Suppressor macrophage treated with lipopolysaccharide for 4 hours (primary cell): ENCODE measurements around the gene CASP3.
"Not testable (repeated sequence)": the region's sequence is repeated elsewhere in the genome, so short reads cannot be mapped to it uniquely, and the experiment has no call there.

Experiments used
- DNase-seq: peaks from one replicate; pipeline ENCODE4 v3.0.0-alpha.2; 2020

The CASP3 gene

DNA sequence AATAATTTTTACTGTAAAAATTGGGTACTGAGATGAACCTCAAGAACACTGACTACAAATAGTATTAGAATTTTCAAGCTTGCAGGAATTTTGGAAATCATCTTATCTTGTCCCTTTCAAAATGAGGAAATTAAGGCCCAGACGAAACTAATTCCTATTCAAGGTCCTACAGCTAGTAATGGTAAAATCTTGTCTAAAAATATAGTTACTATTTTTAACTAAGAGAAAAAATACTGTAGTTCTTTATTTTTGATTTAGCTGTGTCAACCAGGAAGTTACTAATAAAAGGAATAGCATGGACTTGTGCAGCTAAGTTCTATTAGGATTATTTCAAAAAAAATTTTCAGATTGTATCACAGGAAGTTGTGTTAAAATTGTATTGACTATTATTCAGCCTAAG is 13.0 kb upstream of the CASP3 start:
- DNase-seq = no peak

DNA sequence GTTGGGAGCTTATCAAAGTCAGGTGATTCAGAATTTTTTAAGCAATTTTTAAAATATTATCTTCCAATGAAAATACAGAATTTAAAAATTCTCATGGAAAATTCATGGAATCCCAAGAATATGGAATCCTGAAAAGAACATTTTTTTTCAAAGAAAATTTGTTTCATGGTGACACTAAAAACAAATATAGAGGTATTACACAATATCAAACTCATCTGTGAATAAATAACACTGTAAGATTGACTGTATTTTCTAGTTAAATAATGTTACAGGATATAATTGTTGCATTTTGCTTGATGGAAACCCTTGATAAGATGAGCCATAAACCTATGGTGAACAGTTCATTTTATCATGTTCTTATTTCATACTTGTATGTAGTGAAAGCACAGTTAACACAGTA is 11.7 kb upstream of the CASP3 start:
- no peak for DNase-seq

DNA sequence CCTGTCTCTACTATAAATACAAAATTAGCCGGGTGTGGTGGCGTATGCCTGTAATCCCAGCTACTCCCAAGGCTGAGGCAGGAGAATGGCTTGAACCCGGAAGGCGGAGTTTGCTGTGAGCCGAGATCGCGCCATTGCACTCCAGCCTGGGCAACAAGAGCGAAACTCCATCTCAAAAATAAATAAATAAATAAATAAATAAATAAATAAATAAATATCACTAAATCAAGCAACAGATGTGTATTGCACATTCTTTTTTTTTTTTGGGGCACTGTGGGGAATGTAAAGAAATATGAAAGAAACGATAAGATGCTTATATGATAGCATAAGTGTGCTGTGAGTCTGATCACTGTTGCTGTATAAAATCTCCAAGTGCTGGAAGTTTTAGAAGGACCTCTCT is 8.6 kb upstream of the CASP3 start:
- not testable (repeated sequence) for DNase-seq

DNA sequence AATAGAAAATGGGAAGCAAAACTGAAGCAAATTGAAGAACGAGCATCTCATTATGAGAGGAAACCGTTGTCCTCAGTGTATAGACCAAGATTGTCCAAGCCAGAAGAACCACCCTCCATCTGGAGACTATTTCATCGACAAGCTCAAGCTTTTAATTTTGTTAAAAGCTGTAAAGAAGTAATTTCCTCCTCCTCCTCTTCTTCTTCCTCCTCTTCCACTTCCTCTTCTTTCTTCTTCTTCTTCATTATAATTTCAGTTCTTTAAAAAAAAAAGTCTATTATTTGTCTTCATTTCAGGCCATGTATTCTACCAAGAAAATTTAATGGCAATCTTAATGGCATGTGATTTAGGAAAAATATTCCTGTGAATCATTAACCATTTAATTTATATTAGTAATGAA is 7.9 kb upstream of the CASP3 start:
- no peak for DNase-seq

DNA sequence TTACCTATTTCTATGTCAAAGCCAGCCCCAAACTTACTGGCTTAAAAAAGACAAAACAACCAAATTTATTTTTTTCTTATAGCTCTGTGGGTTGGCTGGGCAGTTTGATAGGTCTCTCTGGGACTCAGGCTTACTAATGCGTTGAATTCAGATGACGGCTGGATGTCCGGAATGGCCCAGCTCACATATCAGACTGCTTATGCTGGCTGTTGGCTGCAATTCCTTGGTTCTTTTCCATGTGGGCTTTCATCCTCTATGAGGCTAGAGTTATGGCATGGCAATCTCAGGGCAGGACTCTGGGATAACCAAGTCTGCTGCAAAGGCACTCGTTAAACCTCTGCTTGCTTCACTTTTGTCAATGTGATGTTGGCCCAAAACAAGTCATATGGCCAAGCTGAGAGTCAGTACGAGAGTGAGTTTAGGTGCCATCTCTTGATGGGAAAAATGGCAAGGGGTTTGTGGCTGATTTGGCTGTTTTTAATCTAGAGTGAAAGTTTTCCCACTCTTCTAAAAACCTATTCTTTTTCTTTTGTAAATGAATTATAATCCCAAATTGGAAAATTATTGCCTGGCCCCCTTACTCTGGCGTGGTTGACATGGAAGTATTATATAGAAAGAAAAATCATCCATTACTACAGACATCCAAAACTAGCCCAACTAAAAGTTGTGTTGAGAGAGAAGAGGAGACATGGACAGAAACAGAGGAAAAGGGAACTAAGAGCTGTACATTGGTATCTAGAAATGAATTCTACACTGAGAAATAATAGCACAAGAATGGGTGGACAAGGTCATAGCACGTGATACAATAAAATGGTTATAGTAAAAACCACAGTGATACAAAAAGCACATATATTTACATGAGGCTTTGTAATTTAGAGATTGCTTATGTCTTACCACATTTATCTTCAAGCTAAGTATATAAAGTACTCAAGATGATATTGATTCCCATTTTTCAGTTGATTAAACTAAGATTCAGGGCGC is 6.9 kb upstream of the CASP3 start:
- DNase-seq = no peak

DNA sequence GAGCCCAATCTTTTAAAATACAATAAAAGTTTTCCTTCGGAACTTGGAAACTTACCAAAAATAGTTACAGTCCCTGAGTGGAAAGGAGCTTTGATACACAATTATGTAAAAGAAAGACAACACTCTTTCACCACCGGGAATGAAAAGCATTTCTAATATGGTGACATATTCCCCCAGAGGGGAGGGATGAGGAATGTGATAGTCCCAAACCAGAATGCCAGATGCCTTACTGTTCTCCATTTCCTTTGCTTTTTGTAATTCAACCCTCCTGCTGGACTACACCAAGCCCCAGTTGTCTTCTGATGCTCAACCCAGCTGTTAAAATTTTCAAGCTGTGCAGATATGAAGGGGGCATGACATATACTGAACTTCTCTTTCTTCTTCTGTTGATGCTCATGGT is 4.4 kb upstream of the CASP3 start:
- no peak for DNase-seq

DNA sequence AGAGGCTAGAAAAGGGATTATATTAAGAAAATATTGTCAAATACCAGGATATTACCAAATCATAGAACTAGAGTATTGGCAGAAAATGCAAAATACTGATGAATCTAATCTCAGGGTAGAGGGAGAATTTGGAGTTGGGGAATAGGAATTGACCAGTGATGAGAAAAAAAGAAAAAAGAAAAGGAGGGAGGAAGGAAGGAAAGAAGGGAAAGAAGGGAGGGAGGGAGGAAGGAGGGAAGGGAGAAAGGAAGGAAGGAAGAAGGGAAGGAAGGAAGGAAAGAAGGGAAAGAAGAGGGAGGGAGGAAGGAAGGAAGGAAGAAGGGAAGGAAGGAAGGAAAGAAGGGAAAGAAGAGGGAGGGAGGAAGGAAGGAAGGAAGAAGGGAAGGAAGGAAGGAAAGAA is 3.4 kb upstream of the CASP3 start:
- DNase-seq = not testable (repeated sequence)

DNA sequence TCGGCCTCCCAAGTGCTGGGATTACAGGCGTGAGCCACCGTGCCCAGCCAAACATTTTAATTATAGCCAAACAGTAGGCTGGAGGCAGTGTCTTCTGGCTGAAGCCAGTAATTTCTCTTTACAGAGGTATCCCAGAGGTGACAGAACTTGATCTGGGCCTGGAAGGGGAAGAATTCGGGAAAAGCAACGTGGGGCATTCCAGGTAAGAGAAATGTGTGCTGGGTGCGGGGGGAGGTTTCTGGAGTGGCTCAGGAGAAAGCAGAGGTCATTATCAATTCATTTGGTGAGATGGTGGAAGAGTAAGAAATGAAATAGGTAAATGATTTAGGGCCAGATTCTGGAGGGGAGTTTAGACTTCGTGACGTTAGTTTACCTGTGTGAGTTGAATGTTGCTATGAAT is 2.7 kb upstream of the CASP3 start:
- no peak for DNase-seq

DNA sequence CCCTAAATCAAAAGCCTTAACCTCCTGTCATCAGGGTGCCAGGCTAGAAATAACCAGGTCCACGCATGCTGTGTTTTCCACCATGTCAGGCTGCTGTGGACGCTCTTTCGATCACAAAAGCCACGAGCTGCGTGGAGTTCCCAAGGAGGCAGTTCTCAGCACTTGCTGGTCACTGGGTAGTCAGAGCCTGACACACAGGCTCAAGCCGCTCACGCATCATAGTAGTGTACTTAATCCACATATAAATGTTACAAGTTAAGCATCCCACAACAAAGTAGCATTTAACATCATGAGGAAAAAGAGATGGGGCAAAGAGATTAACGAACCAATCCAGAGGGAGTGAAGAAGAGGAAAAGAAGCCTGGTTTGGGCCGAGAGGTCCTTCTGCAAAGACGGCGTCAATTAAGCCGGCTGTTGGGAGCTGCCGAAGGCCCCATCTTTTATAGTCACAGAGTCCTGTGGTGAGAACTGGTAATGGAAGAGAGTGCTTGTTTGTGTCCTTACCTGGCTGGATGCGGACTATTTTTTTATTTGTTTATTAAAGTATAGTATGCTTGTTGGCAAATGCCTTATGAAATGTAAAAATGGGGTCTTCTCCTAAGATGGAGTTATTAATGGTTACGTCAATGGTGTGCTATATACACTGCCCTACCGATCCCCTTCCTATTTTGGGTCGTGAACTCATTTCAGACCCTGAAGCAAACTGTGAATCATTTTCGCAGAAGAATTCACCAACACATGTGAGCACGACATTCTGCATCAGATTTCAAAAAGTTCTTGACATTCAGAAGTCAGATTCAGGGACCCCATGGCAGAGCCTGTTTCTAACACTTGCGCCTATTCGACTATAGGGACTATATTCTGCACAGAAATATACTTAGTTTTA is 966 bp upstream of the CASP3 start:
- DNase-seq = peak; percentile 66

DNA sequence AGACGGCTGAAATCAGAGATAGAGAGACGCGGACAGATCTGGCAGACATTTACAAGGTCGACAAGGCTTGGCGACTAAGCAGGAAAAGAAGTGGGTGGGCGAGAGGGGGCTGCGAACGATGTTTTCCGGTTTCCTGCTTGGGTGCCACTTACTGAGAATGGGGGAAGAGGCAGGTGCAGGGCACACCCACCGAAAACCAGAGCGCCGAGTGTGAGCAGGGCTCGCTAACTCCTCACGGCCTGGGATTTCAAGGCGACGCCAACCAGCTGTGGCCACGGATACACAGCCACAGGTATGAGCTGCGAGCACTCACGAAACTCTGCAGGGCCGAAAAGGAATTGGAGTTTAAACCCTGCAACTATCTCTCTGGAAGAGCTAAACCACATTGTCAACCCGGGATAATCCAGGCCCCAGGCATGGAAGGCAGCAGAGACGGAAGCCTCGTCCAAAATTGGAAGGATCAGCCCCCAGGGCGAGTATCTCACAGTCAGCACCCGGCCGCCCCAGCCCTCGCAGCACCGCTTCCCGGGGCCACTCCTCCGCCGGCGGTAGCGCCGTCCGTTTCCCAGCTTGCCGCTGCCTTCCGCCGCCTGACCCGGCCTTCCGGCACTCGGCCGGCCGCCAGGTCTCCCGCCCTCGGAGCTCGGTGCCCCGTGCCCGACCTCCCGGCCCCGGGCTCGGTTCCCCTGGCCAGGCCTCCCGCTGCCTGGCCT is 778 bp downstream of the CASP3 start:
- DNase-seq = peak; percentile 55

DNA sequence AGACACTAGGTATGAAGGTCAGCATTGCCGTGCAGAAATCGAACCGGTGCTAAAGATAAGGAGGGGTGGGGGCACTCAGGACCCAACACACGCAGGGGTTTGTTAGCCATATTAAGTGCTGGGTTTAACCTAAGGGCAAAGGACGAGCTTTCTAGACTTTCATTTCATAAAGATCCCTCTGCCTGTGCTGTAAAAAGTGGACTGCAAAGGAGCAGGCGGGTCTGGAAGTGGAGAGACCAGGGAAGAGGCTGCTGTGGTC is 1.3 kb downstream of the CASP3 start:
- no peak for DNase-seq

DNA sequence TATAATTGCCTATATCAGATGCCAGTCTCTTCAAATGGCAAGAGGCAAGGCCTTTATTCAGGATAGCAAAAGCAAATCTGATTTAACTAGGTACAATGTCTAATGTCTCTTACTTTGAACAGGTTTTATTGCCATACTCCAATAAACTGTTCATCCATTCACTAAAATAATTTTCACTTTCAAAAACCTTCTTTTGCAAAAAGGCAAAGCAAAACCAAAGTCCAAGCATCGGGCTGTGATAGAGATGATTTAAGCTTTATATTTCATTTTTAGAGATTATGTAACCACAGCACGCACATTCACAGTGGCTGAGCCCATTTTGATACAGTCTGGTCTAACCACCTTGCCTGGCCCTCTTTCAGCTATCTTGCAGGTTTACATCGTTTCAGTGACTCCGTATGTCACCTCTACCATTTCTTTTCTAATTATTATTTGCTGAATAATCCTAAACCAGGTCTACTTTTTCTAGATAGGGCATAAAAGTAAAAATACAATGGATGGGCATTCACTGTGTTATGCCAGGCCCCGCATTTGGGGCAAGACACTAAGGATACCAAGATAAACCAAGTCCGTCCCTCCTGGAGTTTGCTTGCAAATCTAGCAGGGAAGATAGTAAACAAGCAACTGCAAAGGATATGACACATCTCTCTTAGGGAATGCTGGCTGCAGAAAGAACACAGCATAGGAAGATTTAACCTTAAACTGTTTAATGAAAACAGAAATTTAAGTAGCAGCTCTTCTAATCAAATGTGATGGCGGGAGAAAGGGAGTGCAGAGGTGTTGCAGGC is 1.8 kb downstream of the CASP3 start:
- DNase-seq = no peak

DNA sequence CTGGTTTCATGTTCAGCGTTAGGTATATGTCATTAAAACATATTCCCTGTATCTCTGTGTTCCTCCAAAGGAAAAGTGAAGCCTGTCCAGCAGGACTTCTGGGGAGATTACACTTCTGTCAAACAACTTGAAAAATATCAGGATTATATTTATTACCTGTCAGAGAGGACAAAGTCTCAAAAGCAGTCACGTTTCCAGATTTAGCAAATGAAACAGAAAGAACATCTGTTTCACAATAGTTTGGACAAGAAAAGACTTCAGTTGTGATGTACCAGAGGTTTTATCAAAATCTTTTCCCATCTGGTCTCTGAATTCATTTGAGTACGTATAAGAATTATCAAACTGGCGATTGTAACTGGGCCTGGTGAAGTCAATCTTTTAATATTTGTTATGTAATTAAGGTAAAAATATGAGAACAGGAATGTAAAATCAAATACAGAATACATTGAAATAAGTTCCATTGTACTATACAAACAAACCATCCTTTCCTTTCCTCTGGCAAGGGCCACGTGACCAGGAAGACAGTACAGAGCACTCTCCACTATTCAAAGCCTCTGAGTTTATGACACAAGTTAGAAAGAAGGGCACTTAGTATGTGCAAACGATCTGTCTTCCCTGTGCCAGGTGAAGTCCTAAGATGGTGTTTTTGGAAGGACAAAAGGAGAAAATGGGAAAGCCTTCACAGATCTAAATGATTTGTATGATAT is 3.2 kb downstream of the CASP3 start:
- no peak for DNase-seq

DNA sequence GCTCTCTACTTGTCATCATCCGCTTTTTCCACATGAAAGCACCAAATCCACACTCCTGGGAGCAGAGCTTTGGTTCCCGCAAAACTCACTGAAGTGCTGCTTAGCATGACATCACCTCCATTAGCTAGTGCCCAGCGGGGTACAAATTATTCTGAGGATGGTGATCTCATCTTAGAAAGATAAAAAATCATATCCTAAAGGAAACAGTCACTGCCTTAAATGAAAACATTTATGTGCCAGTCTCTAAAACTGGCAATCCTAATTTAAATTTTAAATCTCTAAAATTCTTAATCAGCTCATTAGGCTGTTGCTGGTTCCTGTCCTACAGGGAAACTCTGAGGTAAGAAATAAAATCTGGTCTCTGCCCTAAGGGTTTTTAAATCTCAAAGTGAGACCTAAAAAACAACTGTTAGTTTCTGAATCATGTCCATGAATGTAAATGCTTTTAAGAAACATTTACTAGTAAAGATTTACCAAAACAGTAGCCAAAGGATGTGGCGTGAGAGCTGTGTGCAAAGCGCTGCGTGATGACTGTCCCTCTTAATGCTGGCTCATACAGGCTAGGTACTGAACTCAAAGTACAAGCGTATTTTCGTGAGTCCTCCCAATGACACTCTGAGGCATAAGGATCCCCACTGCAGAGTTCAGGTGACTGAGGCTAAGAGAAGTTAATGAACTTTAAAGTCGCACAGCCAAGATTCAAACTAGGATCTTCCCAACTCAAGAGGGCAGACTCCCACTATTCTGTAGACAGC is 4.5 kb downstream of the CASP3 start:
- DNase-seq = no peak

DNA sequence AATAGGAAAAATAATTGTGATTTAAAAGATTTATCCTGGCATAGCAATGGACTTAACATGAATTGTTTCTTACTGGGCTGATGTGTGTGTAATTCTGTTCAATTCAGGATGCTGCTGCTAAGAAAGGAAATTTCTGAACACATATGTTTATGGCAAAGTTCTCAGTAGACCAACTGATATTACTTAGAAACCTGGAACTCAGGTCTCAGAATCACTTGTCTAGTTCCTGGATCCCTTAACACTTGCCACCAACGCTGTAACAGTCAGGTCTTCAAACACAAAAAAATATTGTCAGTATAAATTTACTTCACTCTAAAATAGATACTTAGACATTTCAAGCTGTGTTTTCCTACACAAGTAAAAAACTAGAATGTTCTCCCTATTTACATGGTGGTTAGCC is 5.5 kb downstream of the CASP3 start:
- no peak for DNase-seq

DNA sequence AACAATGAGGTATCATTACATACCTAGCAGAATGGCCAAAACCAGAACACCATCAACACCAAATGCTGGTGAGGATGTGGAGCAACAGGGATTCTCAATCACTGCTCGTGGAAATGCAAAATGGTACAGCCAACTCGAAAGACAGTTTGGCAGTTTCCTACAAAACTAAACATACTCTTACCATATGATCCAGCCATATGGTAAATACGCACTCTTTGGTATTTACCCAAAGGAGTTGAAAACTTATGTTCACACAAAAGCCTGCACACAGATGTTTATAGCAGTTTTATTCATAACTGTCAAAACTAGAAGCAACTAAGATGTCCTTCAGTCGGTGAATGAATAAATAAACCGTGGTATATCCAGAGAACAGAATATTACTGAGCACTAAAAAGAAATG is 7.8 kb downstream of the CASP3 start:
- DNase-seq = no peak

DNA sequence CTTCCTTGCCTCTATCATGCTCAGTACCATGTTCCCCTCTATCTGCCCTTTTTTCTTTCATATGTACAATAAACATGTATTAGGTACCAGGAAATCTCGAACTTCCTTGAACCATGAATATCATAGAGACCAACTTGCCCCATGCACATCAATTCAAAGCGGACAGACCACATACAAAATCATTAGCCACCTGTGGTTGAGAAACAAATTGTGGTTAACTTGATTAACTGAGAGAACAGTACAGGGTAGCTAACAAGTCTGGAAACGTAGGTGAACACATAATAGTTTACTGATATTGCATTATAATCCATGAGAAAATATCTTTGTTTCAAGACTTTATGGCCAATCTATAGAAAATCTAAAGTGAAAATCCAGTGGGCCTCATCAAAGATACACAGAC is 8.2 kb downstream of the CASP3 start:
- DNase-seq = no peak

DNA sequence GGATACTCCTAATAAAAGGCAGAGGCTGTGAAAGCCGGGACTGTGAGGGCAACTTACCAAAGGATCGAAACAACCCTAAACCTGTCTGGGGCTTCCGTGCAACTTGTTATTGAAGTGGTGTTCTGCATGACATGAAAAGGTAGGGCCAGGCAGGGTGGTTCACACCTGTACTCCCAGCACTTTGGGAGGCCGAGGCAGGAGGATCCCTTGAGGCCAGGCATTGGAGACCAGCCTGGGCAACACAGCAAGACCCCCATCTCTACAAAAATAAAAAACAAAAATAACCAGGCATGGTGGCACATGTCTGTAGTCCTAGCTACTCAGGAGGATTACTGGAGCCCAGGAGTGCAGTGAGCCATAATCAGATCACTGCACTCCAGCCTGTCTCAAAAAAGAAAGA is 12.3 kb downstream of the CASP3 start:
- no peak for DNase-seq

DNA sequence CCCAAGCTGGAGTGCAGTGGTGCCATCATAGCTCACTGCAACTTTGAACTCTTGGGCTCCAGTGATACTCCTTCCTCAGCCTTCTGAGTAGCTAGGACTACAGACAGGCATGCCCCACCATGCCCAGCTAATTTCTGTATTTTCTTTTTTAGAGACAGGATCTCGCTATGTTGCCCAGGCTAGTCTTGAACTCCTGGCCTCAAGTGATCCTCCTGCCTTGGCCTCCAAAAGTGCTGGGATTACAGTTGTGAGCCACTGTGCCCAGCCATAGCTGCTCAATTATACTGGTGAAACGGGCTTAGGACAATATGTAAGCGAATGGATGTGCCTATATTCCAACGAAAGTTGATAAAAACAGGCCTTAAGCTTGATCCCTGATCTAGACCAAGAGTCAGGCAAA is 13.1 kb downstream of the CASP3 start:
- DNase-seq = no peak

DNA sequence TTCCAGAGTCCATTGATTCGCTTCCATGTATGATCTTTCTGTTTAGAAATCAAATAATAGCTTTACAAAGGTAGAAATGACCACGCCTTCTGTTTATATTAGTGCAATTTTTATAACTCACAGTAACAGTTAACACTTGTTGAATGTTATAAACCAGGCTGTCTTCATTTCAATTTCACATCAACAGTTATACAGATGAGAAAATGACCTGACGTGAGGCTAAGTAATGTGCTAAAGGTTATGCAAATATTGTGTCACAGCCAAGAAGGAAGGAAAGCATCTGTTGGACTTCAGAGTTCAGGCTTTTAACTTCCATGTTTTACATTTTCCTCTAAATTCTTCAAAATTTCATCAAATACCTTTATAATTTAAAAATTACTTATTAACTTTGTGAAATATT is 13.9 kb downstream of the CASP3 start:
- DNase-seq = no peak

DNA sequence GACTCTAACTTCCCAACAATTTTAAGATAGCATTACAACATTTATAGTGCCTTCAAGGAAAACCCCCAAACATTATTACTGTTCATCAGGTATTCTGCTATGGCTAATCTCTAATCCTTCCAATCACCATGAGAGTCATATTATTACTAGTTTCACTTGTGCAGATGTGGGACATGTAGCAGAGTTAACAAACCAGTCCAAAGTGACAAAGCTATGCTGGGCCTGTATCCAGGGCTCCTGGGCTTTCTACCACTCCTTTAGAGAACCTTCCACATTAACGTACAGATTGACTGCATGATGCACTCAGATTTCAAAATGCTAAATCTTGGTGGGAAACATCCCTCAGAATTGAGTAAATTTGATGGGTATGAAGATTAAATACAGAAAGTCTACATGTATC is 16.4 kb downstream of the CASP3 start:
- DNase-seq = no peak
